KOPT-K1 (cell line): Measurements from ENCODE around the gene TMEM170A.
"Not testable (repeated sequence)": the region's sequence is repeated elsewhere in the genome, so short reads cannot be mapped to it uniquely, and the experiment has no call there.

Experiments
- H3K27ac ChIP-seq: fragments of 200-600 bp; sonication (generic); 2 replicates; pipeline ENCODE4 v1.5.1; 2016; ENCODE audit warnings: antibody characterized with exemption, mild to moderate bottlenecking, low read depth, low read length; ENCODE audit not compliant: poor library complexity, severe bottlenecking
- H3K36me3 ChIP-seq: fragments of 200-600 bp; sonication (generic); 2 replicates; pipeline ENCODE4 v1.5.1; 2017; ENCODE audit warnings: antibody characterized with exemption, mild to moderate bottlenecking, low read length, moderate library complexity; ENCODE audit not compliant: insufficient read depth
- H3K9me3 ChIP-seq: fragments of 200-600 bp; sonication (generic); 2 replicates; pipeline ENCODE4 v1.5.1; 2017; ENCODE audit warnings: antibody characterized with exemption, low read length, mild to moderate bottlenecking; ENCODE audit not compliant: insufficient read depth, poor library complexity, severe bottlenecking

TMEM170A gene

GRCh38 chr16:75464122-75464918 is at the start of gene TMEM170A:
Gene TMEM170A, minus strand, starts transcription at chr16:75464689. Its CDS starts 89 bp downstream, at chr16:75464600.
- peak within 1 kb of the TSS; percentile 83 for H3K27ac ChIP-seq
- peaks cover 10% of the 10 kb centered on the region; the same call in 1 of the 2 replicates for H3K36me3 ChIP-seq
- no peaks in the 10 kb centered on the region for H3K9me3 ChIP-seq

- Histone ChIP-seq H3K27ac (no peak overlapping the region), H3K9me3 (no peaks in the 10 kb centered on the region)
These were observed 42.1 kb upstream of the TMEM170A start for GRCh38 chr16:75506574-75506973.

GRCh38 chr16:75506107-75506506 is 41.6 kb upstream of the TMEM170A start:
- H3K27ac ChIP-seq = no peak overlapping the region
- H3K36me3 ChIP-seq = no peaks in the 10 kb centered on the region
- no peaks in the 10 kb centered on the region for H3K9me3 ChIP-seq

More at GRCh38 chr16:75506574-75506973, 42.1 kb upstream of the TMEM170A start:
- H3K36me3 ChIP-seq = no peaks in the 10 kb centered on the region

- H3K27ac ChIP-seq = no peak overlapping the region
- H3K9me3 ChIP-seq = no peaks in the 10 kb centered on the region
- no peaks in the 10 kb centered on the region for H3K36me3 ChIP-seq
These were observed 39.3 kb upstream of the TMEM170A start for GRCh38 chr16:75503801-75504200.

- Histone ChIP-seq H3K27ac (no peak overlapping the region), H3K9me3 (no peaks in the 10 kb centered on the region), H3K36me3 (no peaks in the 10 kb centered on the region)
These were observed 38.6 kb upstream of the TMEM170A start for GRCh38 chr16:75502916-75503605.

GRCh38 chr16:75501820-75502219 is 37.3 kb upstream of the TMEM170A start:
- not testable (repeated sequence) for H3K27ac ChIP-seq, H3K9me3 ChIP-seq, H3K36me3 ChIP-seq

GRCh38 chr16:75501359-75501758 is 36.9 kb upstream of the TMEM170A start:
- Histone ChIP-seq H3K27ac (no peak overlapping the region), H3K9me3 (no peaks in the 10 kb centered on the region), H3K36me3 (no peaks in the 10 kb centered on the region)

- not testable (repeated sequence) for H3K27ac ChIP-seq, H3K9me3 ChIP-seq, H3K36me3 ChIP-seq
These were observed 34.3 kb upstream of the TMEM170A start for GRCh38 chr16:75498605-75499322.

GRCh38 chr16:75497558-75497957 is 33.1 kb upstream of the TMEM170A start:
- no peak overlapping the region for H3K27ac ChIP-seq
- no peaks in the 10 kb centered on the region for H3K36me3 ChIP-seq
- no peaks in the 10 kb centered on the region for H3K9me3 ChIP-seq

- no peaks in the 10 kb centered on the region for H3K9me3 ChIP-seq
- no peak within 1 kb of the TSS for H3K27ac ChIP-seq
- H3K36me3 ChIP-seq = no peaks in the 10 kb centered on the region
These were observed 30.7 kb upstream of the TMEM170A start, which contains the start of gene CHST6 for GRCh38 chr16:75495076-75495674. Gene CHST6, minus strand, starts transcription at chr16:75495441. Its CDS starts 15,613 bp downstream, at chr16:75479828.

GRCh38 chr16:75494661-75495075 is 30.2 kb upstream of the TMEM170A start:
- no peaks in the 10 kb centered on the region for H3K36me3 ChIP-seq
- H3K27ac ChIP-seq = no peak overlapping the region
- no peaks in the 10 kb centered on the region for H3K9me3 ChIP-seq

GRCh38 chr16:75494184-75494583 is 29.7 kb upstream of the TMEM170A start:
- Histone ChIP-seq H3K9me3 (no peaks in the 10 kb centered on the region), H3K27ac (no peak overlapping the region)

GRCh38 chr16:75491876-75492275 is 27.4 kb upstream of the TMEM170A start:
- no peaks in the 10 kb centered on the region for H3K36me3 ChIP-seq
- no peaks in the 10 kb centered on the region for H3K9me3 ChIP-seq
- no peak overlapping the region for H3K27ac ChIP-seq

More at GRCh38 chr16:75494184-75494583, 29.7 kb upstream of the TMEM170A start:
- H3K36me3 ChIP-seq = no peaks in the 10 kb centered on the region

- H3K36me3 ChIP-seq = no peaks in the 10 kb centered on the region
- no peaks in the 10 kb centered on the region for H3K9me3 ChIP-seq
- H3K27ac ChIP-seq = no peak overlapping the region
These were observed 23.8 kb upstream of the TMEM170A start for GRCh38 chr16:75488322-75488721.
